Activated naive CD4-positive, alpha-beta T cell treated with anti-CD3 and anti-CD28 coated beads for 36 hours (primary cell): ENCODE data around the gene CLDND1. TPM values are rescaled to one million over a fixed set of nuclear protein-coding genes. Genes with fewer than 3 reads are reported as not detected.

ENCODE experiments used
- CTCF ChIA-PET: fragments of 350-600 bp; sonication (Branson Sonifier 250); formaldehyde crosslinking; loops from one replicate; lab custom pipeline; 2021; ENCODE audit warnings: antibody characterized with exemption; lab: Charles Lee
- DNase-seq: peaks from one replicate; pipeline ENCODE4 v3.0.0-alpha.2; 2020
- H3K27ac Mint-ChIP-seq: one replicate; pipeline ENCODE4 v1.8.0; 2021; ENCODE audit warnings: mild to moderate bottlenecking, mixed read lengths
- H3K27me3 Mint-ChIP-seq: one replicate; pipeline ENCODE4 v1.8.0; 2021; ENCODE audit warnings: low read depth, mixed read lengths
- H3K36me3 Mint-ChIP-seq: one replicate; pipeline ENCODE4 v1.8.0; 2021; ENCODE audit warnings: low read depth, mixed read lengths
- H3K4me1 Mint-ChIP-seq: one replicate; pipeline ENCODE4 v1.8.0; 2021; ENCODE audit warnings: low read depth, mixed read lengths
- H3K4me3 Mint-ChIP-seq: one replicate; pipeline ENCODE4 v1.8.0; 2021; ENCODE audit warnings: mild to moderate bottlenecking, moderate library complexity, mixed read lengths
- H3K9me3 Mint-ChIP-seq: one replicate; pipeline ENCODE4 v1.8.0; 2021; ENCODE audit warnings: mixed read lengths
- intact Hi-C: fragments of 100-400 bp; cut with micrococcal nuclease; formaldehyde crosslinking; loops from one replicate; pipeline ENCODE4 v1.15.1; 2023
- total RNA-seq, 2 experiments: library from RNA; stranded (reverse); gene quantifications; one replicate each; pipeline ENCODE4 v1.2.3, GENCODE V29; 2021

CLDND1 gene
- total RNA-seq, 2 experiments from 2014 or later = 91.7 to 94.6 TPM

- H3K9me3 Mint-ChIP-seq = no peaks in the 10 kb centered on the region
- H3K4me3 Mint-ChIP-seq = no peak overlapping the region
- H3K4me1 Mint-ChIP-seq = no peaks in the 10 kb centered on the region
- CTCF ChIA-PET = no interaction called here
- no peaks in the 10 kb centered on the region for H3K36me3 Mint-ChIP-seq
- intact Hi-C loops = loop anchor here (10.0 kb wide), 1 partner anchor 656 kb away; no protein-coding TSS in a partner anchor
- peaks cover 6% of the 10 kb centered on the region for H3K27me3 Mint-ChIP-seq
- H3K27ac Mint-ChIP-seq = no peak overlapping the region
- DNase-seq = no peak
Measured at GRCh38 chr3:98530676-98531075, 8.0 kb upstream of the CLDND1 start.

- Mint-ChIP-seq H3K36me3 (no peaks in the 10 kb centered on the region), H3K27ac (peak overlapping the region; percentile 44)
Measured at GRCh38 chr3:98529856-98530459, 7.3 kb upstream of the CLDND1 start.

GRCh38 chr3:98528474-98529346, 6.0 kb upstream of the CLDND1 start:
- Mint-ChIP-seq H3K4me3 (no peak overlapping the region), H3K27me3 (peaks cover 6% of the 10 kb centered on the region), H3K9me3 (no peaks in the 10 kb centered on the region), H3K27ac (no peak overlapping the region), H3K36me3 (no peaks in the 10 kb centered on the region), H3K4me1 (no peaks in the 10 kb centered on the region)
- no peak for DNase-seq
- CTCF ChIA-PET = no interaction called here
- intact Hi-C loops = loop anchor here (10.0 kb wide), 1 partner anchor 1736 kb away; the partner anchor contains the start of gene TBC1D23

More at GRCh38 chr3:98529856-98530459, 7.3 kb upstream of the CLDND1 start:
- Mint-ChIP-seq H3K27me3 (peaks cover 6% of the 10 kb centered on the region), H3K4me1 (no peaks in the 10 kb centered on the region), H3K4me3 (no peak overlapping the region), H3K9me3 (no peaks in the 10 kb centered on the region)
- DNase-seq = no peak
- intact Hi-C loops = loop anchor here (10.0 kb wide), 2 partner anchors 655 to 1735 kb away; partner anchors contain the start of gene TBC1D23
- CTCF ChIA-PET = no interaction called here

- H3K27me3 Mint-ChIP-seq = no peaks in the 10 kb centered on the region
- H3K4me1 Mint-ChIP-seq = peaks cover 18% of the 10 kb centered on the region
- peaks cover 9% of the 10 kb centered on the region for H3K36me3 Mint-ChIP-seq
- no peak overlapping the region for H3K27ac Mint-ChIP-seq
- intact Hi-C loops = loop anchor here (10.0 kb wide), 1 partner anchor 1739 kb away; the partner anchor contains the start of gene TBC1D23
- H3K9me3 Mint-ChIP-seq = no peaks in the 10 kb centered on the region
- no peak overlapping the region for H3K4me3 Mint-ChIP-seq
- DNase-seq = no peak
- CTCF ChIA-PET = interaction anchor here (1.0 to 1.2 kb wide), 2 partner anchors 11 to 32 kb away, joined by 3 to 4 read pairs; no protein-coding TSS in a partner anchor
Measured at GRCh38 chr3:98525494-98525893, 2.8 kb upstream of the CLDND1 start.

- intact Hi-C loops = loop anchor here (1.0 to 10.0 kb wide), 8 partner anchors 14 to 1743 kb away; partner anchors contain the start of genes CMSS1, CPOX, RIOX2 and TBC1D23
- H3K4me3 Mint-ChIP-seq = peak overlapping the region; percentile 89
- CTCF ChIA-PET = interaction anchor here (1.2 to 1.6 kb wide), 2 partner anchors 50 to 52 kb away, joined by 3 to 5 read pairs; no protein-coding TSS in a partner anchor
- H3K36me3 Mint-ChIP-seq = peaks cover 28% of the 10 kb centered on the region
- DNase-seq = peak; percentile 77
- H3K9me3 Mint-ChIP-seq = no peaks in the 10 kb centered on the region
- H3K27ac Mint-ChIP-seq = peak overlapping the region; percentile 79
- H3K27me3 Mint-ChIP-seq = no peaks in the 10 kb centered on the region
- H3K4me1 Mint-ChIP-seq = peaks cover 43% of the 10 kb centered on the region
Measured at GRCh38 chr3:98521897-98522543, 682 bp downstream of the CLDND1 start.

GRCh38 chr3:98519351-98519750, 3.4 kb downstream of the CLDND1 start:
- H3K27me3 Mint-ChIP-seq = no peaks in the 10 kb centered on the region
- H3K4me3 Mint-ChIP-seq = peak overlapping the region; percentile 37
- CTCF ChIA-PET = interaction anchor here (1.2 kb wide), 1 partner anchor 53 kb away, joined by 3 read pairs; no protein-coding TSS in a partner anchor
- no peak for DNase-seq
- H3K9me3 Mint-ChIP-seq = no peaks in the 10 kb centered on the region
- peaks cover 38% of the 10 kb centered on the region for H3K36me3 Mint-ChIP-seq
- peaks cover 48% of the 10 kb centered on the region for H3K4me1 Mint-ChIP-seq
- intact Hi-C loops = loop anchor here (1.0 kb wide), 1 partner anchor 46 kb away; no protein-coding TSS in a partner anchor
- H3K27ac Mint-ChIP-seq = peak overlapping the region; percentile 34

GRCh38 chr3:98518816-98519215, 3.9 kb downstream of the CLDND1 start:
- Mint-ChIP-seq H3K36me3 (peaks cover 38% of the 10 kb centered on the region), H3K4me1 (peaks cover 48% of the 10 kb centered on the region), H3K9me3 (no peaks in the 10 kb centered on the region), H3K27me3 (no peaks in the 10 kb centered on the region), H3K4me3 (no peak overlapping the region), H3K27ac (no peak overlapping the region)
- intact Hi-C loops = loop anchor here (1.0 kb wide), 1 partner anchor 46 kb away; no protein-coding TSS in a partner anchor
- CTCF ChIA-PET = interaction anchor here (1.2 kb wide), 1 partner anchor 54 kb away, joined by 3 read pairs; no protein-coding TSS in a partner anchor
- no peak for DNase-seq

- CTCF ChIA-PET = no interaction called here
- Mint-ChIP-seq H3K27ac (no peak overlapping the region), H3K27me3 (no peaks in the 10 kb centered on the region), H3K36me3 (peaks cover 36% of the 10 kb centered on the region), H3K4me1 (peaks cover 25% of the 10 kb centered on the region), H3K9me3 (no peaks in the 10 kb centered on the region), H3K4me3 (no peak overlapping the region)
- no peak for DNase-seq
- intact Hi-C loops = no loop called here
Measured at GRCh38 chr3:98514948-98515347, 7.8 kb downstream of the CLDND1 start.

GRCh38 chr3:98513736-98514135, 9.0 kb downstream of the CLDND1 start:
- Mint-ChIP-seq H3K27me3 (no peaks in the 10 kb centered on the region), H3K4me3 (no peak overlapping the region), H3K4me1 (peaks cover 13% of the 10 kb centered on the region), H3K36me3 (peaks cover 31% of the 10 kb centered on the region), H3K9me3 (no peaks in the 10 kb centered on the region), H3K27ac (no peak overlapping the region)
- intact Hi-C loops = no loop called here
- no peak for DNase-seq
- CTCF ChIA-PET = interaction anchor here (0.6 to 1.2 kb wide), 4 partner anchors 24 to 79 kb away, joined by 3 to 4 read pairs (median 3); no protein-coding TSS in a partner anchor

GRCh38 chr3:98513091-98513511, 9.6 kb downstream of the CLDND1 start:
- Mint-ChIP-seq H3K9me3 (no peaks in the 10 kb centered on the region), H3K27ac (no peak overlapping the region), H3K4me3 (no peak overlapping the region), H3K4me1 (peaks cover 9% of the 10 kb centered on the region), H3K36me3 (peaks cover 34% of the 10 kb centered on the region), H3K27me3 (no peaks in the 10 kb centered on the region)
- CTCF ChIA-PET = interaction anchor here (1.2 kb wide), 1 partner anchor 61 kb away, joined by 4 read pairs; no protein-coding TSS in a partner anchor
- no peak for DNase-seq
- intact Hi-C loops = no loop called here

- no peak for DNase-seq
- Mint-ChIP-seq H3K27me3 (no peaks in the 10 kb centered on the region), H3K9me3 (no peaks in the 10 kb centered on the region), H3K4me1 (peaks cover 8% of the 10 kb centered on the region), H3K27ac (no peak overlapping the region), H3K4me3 (no peak overlapping the region), H3K36me3 (peaks cover 35% of the 10 kb centered on the region)
- intact Hi-C loops = no loop called here
- CTCF ChIA-PET = interaction anchor here (1.2 kb wide), 1 partner anchor 61 kb away, joined by 4 read pairs; no protein-coding TSS in a partner anchor
Measured at GRCh38 chr3:98512576-98512975, 10.1 kb downstream of the CLDND1 start.
